Measurements from ENCODE around the gene TRIO.

GRCh38 chr5:14153071-14153864 lies 10.1 kb downstream of the TRIO start:
- TF ChIP-seq CTCF (IDR thresholded peaks at IDR 0.05 in 2 of 3, conservative IDR thresholded peaks at IDR 0.05 in 1 of 3; ENCODE audit: control insufficient read depth in 2 of 3, extremely low read depth in 1 of 3, insufficient read depth in 1 of 3, low read depth in 3 of 3, low read length in 3 of 3) (no peak), CHD4 (IDR thresholded peaks at IDR 0.05) (no peak), MYC (IDR thresholded peaks at IDR 0.05; ENCODE audit: insufficient read depth, insufficient read length, insufficient replicate concordance, low read length, severe bottlenecking) (no peak), SMC3 (IDR thresholded peaks at IDR 0.05; ENCODE audit: borderline replicate concordance, low read length) (no peak), RAD21 (IDR thresholded peaks at IDR 0.05; ENCODE audit: insufficient read depth, low read depth, low read length) (no peak), POLR2A (IDR thresholded peaks at IDR 0.05; ENCODE audit: low read depth, low read length) (no peak), POLR2AphosphoS5 (IDR thresholded peaks at IDR 0.05; ENCODE audit: low read length) (no peak), CEBPB (IDR thresholded peaks at IDR 0.05; ENCODE audit: borderline replicate concordance in 1 of 2, low read depth in 2 of 2, low read length in 2 of 2) (no peak), MXI1 (IDR thresholded peaks at IDR 0.05; ENCODE audit: low read depth, low read length) (no peak), FOS (IDR thresholded peaks at IDR 0.05; ENCODE audit: borderline replicate concordance, extremely low read depth, insufficient read length) (no peak)
